Testis (tissue), 3 donors: ENCODE results near the gene ING3. TPM values are rescaled to one million over a fixed set of nuclear protein-coding genes. Genes with fewer than 3 reads are reported as not detected.

Experiments used
- DNase-seq: peaks from one replicate; pipeline ENCODE4 v3.0.0-alpha.2; 2019
- H3K27ac ChIP-seq, 2 donors: fragments of 200-600 bp; sonication (generic); one replicate each; pipeline ENCODE4 v1.5.1; 2019
- H3K27me3 ChIP-seq: fragments of 200-600 bp; sonication (generic); one replicate; pipeline ENCODE4 v1.5.1; 2019
- H3K36me3 ChIP-seq: fragments of 200-600 bp; sonication (generic); one replicate; pipeline ENCODE4 v1.5.1; 2017; ENCODE audit warnings: low read depth; ENCODE audit errors: missing control alignments
- H3K4me1 ChIP-seq: fragments of 200-600 bp; sonication (generic); one replicate; pipeline ENCODE4 v1.5.1; 2019
- H3K4me3 ChIP-seq, 2 donors: fragments of 200-600 bp; sonication (generic); one replicate each; pipeline ENCODE4 v1.5.1; 2017 to 2019
- H3K9me3 ChIP-seq: fragments of 200-600 bp; sonication (generic); one replicate; pipeline ENCODE4 v1.5.1; 2017
- POLR2A ChIP-seq: fragments of 450-650 bp; IDR thresholded peaks from one replicate; pipeline ENCODE4 v1.6.1; 2017; ENCODE audit warnings: antibody characterized with exemption, mild to moderate bottlenecking, moderate library complexity
- WGBS, 2 donors: methylation state at CpG; one replicate each; pipeline ENCODE4 v1.1.5; 2018; 5-methylcytosine and 5-hydroxymethylcytosine counted together
- intact Hi-C: fragments of 100-400 bp; cut with DNase I; formaldehyde crosslinking; loops from one replicate; pipeline ENCODE4 v1.15.1; 2023; ENCODE audit warnings: low total_unique reads
- polyA plus RNA-seq: library from polyadenylated mRNA; stranded (reverse); fragments of 350-450 nt; fragmentation: Illumina TruSeq; extraction: RNeasy Lipid Tissue Mini Kit (QIAGEN cat#74804); gene quantifications from one replicate; pipeline ENCODE4 v1.2.3, GENCODE V29; 2014; ENCODE audit warnings: low read depth, low replicate concordance; ENCODE audit not compliant: insufficient read depth
- total RNA-seq, 2 donors: library from RNA; depleted of rRNA; stranded (reverse); fragments of >200 nt; gene quantifications; one replicate each; pipeline ENCODE4 v1.2.3, GENCODE V29; 2016
- TF ChIP-seq, protein P1 (sequence below), 3 experiments: fragments of 450-650 bp in 2 of 3; fragments of 200-600 bp in 1 of 3; sonication (generic) in 1 of 3; IDR thresholded peaks; one replicate each; pipeline ENCODE4 v1.5.1; 2016 to 2019; ENCODE audit warnings: antibody characterized with exemption in 3 of 3, mild to moderate bottlenecking in 2 of 3, moderate library complexity in 1 of 3

Gene ING3
- total and polyA plus RNA-seq, 3 donors from 2014 or later: 14.7 to 22.7 (median 15.9) TPM

DNA sequence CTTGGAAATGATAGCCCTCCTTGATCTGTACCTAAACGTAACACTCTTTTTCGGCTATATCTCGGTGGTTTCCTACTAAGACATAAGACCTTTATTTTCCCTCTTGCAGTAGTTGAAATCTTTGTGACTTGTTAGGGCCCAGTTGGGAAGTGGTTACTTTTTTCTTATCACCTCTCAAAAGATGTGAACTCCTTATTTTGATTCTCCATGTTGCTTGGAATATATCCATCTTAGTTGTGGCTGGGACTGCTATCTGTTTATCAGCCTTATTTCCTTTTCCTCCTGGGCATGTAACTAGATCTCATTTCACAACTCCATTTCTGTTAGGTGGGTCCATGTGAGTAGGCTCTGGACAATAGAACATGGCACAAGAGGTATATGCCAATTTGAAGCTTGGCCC is 33.8 kb downstream of the ING3 start:
- Histone ChIP-seq H3K36me3 (no peaks in the 10 kb centered on the region), H3K4me1 (no peaks in the 10 kb centered on the region), H3K9me3 (no peaks in the 10 kb centered on the region), H3K27me3 (no peaks in the 10 kb centered on the region), H3K27ac (no peak overlapping the region), H3K4me3 (no peak overlapping the region)
- no peak for DNase-seq
- TF ChIP-seq POLR2A: no peak
- TF ChIP-seq, protein P1, sequence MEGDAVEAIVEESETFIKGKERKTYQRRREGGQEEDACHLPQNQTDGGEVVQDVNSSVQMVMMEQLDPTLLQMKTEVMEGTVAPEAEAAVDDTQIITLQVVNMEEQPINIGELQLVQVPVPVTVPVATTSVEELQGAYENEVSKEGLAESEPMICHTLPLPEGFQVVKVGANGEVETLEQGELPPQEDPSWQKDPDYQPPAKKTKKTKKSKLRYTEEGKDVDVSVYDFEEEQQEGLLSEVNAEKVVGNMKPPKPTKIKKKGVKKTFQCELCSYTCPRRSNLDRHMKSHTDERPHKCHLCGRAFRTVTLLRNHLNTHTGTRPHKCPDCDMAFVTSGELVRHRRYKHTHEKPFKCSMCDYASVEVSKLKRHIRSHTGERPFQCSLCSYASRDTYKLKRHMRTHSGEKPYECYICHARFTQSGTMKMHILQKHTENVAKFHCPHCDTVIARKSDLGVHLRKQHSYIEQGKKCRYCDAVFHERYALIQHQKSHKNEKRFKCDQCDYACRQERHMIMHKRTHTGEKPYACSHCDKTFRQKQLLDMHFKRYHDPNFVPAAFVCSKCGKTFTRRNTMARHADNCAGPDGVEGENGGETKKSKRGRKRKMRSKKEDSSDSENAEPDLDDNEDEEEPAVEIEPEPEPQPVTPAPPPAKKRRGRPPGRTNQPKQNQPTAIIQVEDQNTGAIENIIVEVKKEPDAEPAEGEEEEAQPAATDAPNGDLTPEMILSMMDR (IDR thresholded peaks at IDR 0.05): no peak
- intact Hi-C loops: no loop called here
- 90 to 91% methylated on average over 3 of the region's 3 CpGs for WGBS, 2 donors

DNA sequence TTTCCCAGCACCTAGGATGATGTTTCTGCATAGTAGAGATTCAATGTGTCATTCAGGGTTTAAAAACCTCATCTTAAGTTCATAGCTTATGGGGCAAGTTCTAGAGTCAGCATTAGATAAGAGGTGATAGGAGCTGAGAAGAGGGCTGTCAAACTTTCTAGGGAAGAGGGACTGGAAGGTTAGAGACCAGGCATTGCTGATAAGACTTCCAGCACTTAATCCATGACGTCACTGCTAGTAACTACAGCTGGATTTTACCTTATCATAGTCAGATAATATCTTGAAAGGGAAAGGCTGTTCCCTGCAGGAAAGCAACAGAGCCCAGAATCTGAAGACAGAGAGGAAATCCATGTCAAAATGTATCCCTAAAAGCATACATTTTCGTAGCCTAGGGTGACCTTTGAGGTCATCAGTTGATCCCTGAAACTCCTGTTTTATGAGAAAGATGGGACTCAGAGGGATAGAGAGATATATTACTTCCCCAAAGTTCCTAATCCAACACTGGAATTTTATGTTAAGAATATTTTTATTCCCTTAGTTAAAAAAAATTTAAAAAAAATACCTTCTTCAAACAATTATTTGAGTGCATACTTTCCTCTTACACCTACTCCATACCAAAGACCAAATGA is 34.7 kb downstream of the ING3 start:
- no peak for DNase-seq
- no peak overlapping the region for H3K27ac ChIP-seq
- H3K27me3 ChIP-seq: no peaks in the 10 kb centered on the region
- no peaks in the 10 kb centered on the region for H3K4me1 ChIP-seq
- WGBS, 2 donors: 44 to 68% methylated on average over 2 of the region's 2 CpGs
- intact Hi-C loops: loop anchor here (5.0 kb wide), 1 partner anchor 97 kb away; no protein-coding TSS in a partner anchor
- TF ChIP-seq, protein P1 (IDR thresholded peaks at IDR 0.05): no peak
- TF ChIP-seq POLR2A: no peak
- no peaks in the 10 kb centered on the region for H3K36me3 ChIP-seq
- no peaks in the 10 kb centered on the region for H3K9me3 ChIP-seq
- H3K4me3 ChIP-seq: no peak overlapping the region

DNA sequence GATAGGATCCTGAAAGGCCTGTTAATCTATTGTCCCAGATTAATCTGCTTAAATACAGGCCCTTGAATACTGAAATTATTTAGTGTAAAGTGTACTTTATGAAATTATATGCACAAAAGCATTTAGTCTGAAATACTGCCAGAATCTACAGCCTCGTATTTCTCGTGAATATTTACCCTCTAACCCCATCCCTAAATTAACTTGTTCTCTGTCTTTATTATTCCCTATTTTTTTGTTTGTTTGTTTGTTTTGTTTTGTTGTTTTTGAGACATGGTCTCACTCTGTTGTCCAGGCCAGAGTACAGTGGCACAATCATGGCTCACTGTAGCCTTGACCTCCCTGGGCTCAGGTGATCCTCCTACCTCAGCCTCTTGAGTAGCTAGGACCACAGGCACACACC is 35.3 kb downstream of the ING3 start:
- no peak for TF ChIP-seq POLR2A
- TF ChIP-seq, protein P1 (IDR thresholded peaks at IDR 0.05): no peak
- Histone ChIP-seq H3K27ac (no peak overlapping the region), H3K36me3 (no peaks in the 10 kb centered on the region), H3K4me3 (no peak overlapping the region), H3K4me1 (no peaks in the 10 kb centered on the region), H3K27me3 (no peaks in the 10 kb centered on the region), H3K9me3 (no peaks in the 10 kb centered on the region)
- intact Hi-C loops: loop anchor here (5.0 kb wide), 1 partner anchor 96 kb away; no protein-coding TSS in a partner anchor
- no peak for DNase-seq
- 85 to 88% methylated on average over 2 of the region's 2 CpGs for WGBS, 2 donors

DNA sequence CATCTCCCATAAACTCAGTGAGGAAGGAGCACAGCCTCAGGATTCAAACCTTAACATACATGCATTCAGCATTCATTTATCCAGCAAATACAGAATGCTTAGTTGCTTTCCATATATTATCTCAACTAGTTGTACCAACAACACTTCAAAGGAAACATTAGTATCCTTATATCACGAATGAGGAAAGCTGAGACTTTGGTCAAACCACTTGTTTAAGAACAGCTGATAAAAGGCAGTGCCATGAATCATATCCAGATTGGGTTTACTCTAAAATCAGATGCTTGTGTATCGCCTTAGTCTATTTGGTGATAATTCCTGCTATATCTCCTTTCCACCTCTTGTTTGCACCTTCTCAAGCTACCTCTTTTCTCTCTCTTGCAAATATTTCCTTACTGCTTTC is 36.1 kb downstream of the ING3 start:
- DNase-seq: no peak
- TF ChIP-seq, protein P1 (IDR thresholded peaks at IDR 0.05): no peak
- TF ChIP-seq POLR2A: no peak
- 67 to 89% methylated on average over 2 of the region's 2 CpGs for WGBS, 2 donors
- H3K27ac ChIP-seq: no peak overlapping the region
- no peak overlapping the region for H3K4me3 ChIP-seq
- intact Hi-C loops: loop anchor here (5.0 kb wide), 1 partner anchor 96 kb away; no protein-coding TSS in a partner anchor
- H3K4me1 ChIP-seq: no peaks in the 10 kb centered on the region
- H3K9me3 ChIP-seq: no peaks in the 10 kb centered on the region
- H3K36me3 ChIP-seq: no peaks in the 10 kb centered on the region
- H3K27me3 ChIP-seq: no peaks in the 10 kb centered on the region

DNA sequence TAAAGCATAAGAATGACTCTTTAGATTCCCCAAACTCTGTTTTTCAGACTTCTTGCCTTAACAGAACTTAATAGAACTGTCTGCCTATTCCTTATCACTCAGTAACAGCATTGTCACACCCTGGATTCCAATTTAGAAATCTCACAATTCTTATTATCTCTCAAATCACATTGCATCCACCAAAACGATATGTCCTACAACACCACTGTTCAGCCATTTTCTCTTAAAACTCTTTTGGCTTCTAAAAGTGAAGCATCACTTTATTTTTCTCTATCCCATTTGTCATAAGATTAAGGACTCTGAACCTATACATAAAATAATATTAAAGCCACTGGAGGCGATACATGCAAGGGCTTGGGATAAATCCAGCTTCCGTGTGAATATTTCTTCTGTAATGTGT is 36.7 kb downstream of the ING3 start:
- DNase-seq: no peak
- no peaks in the 10 kb centered on the region for H3K9me3 ChIP-seq
- no peaks in the 10 kb centered on the region for H3K4me1 ChIP-seq
- no peak overlapping the region for H3K4me3 ChIP-seq
- H3K27me3 ChIP-seq: no peaks in the 10 kb centered on the region
- H3K36me3 ChIP-seq: no peaks in the 10 kb centered on the region
- 1 to 3% methylated on average over 3 of the region's 3 CpGs for WGBS, 2 donors
- H3K27ac ChIP-seq: peak overlapping the region in 1 of 2 donors; percentile 90
- TF ChIP-seq POLR2A: no peak
- TF ChIP-seq, protein P1 (IDR thresholded peaks at IDR 0.05): no peak
- intact Hi-C loops: loop anchor here (5.0 kb wide), 1 partner anchor 95 kb away; no protein-coding TSS in a partner anchor
